HFF-Myc (cell line): ENCODE data around the gene CHAMP1.

Source experiments
- DNase-seq: peaks from one replicate; pipeline ENCODE4 v3.0.0-alpha.2; 2011; ENCODE audit warnings: low read depth; ENCODE audit errors: extremely low read depth
- H3K4me3 ChIP-seq: replicated peaks from 2 replicates; pipeline ENCODE4 v1.5.1; 2011; ENCODE audit warnings: low read depth, mild to moderate bottlenecking, control low read depth, low read length
- CTCF ChIP-seq: IDR thresholded peaks from 2 replicates; pipeline ENCODE4 v1.5.1; 2012; ENCODE audit warnings: mild to moderate bottlenecking, low read depth, low read length, control low read depth; ENCODE audit errors: missing control alignments

Gene CHAMP1

DNA sequence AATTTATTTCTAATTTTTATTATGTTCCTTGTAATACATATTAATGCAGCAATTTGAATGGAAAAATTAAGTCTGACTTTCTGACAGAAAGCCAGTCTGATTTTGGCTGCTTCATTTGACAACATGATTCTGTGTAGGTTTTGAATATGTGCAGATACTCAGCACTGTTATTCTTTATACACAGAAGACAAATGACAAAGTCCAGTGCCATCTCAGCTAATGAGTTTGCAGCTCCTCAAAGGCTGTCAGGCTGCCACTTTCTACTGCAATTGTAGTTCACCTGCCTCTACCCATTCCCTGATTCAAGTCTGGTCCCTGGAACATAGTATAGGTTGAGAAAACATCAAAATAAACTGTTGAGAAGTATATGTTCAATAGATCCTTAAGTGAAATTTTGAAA, 2.9 kb upstream of the CHAMP1 start:
- TF ChIP-seq CTCF: no peak
- no peak for DNase-seq

GRCh38 chr13:114311908-114312307, 2.4 kb upstream of the CHAMP1 start:
- no peak for DNase-seq
- H3K4me3 ChIP-seq: no peak overlapping the region
- TF ChIP-seq CTCF: no peak

More for the DNA sequence above, 2.9 kb upstream of the CHAMP1 start:
- no peak overlapping the region for H3K4me3 ChIP-seq

DNA sequence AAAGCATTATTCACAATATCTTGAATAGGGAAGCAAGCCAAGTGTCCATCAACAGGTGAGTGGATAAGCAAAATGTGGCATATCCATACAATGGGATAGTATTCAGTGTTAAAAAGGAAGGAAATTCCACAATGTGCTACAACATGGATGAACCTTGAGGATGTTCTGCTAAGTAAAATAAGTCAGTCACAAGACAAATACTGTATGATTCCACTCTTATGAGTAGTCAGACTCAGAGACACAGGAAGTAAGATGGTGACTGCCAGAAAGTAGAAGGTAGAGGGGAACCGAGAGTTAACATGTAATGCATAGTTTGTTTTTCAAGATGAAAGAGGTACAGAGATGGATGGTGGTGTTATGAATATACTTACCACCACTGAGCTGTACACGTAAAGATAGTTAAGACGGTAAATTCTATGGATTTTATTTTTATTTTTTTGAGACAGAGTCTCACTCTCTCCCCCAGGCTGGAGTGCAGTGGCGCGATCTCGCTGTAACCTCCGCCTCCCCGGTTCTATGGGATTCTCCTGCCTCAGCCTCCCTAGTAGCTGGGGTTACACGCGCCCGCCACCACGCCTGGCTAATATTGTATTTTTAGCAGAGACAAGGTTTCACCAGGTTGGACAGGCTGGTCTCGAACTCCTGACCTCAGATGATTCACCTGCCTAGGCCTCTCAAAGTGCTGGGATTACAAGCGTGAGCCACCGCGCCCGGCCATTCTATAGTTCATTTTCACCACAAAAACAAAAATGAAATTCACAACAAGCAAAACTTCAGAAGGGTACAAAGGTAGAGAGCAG, 1.0 kb upstream of the CHAMP1 start:
- DNase-seq: no peak
- TF ChIP-seq CTCF: no peak
- H3K4me3 ChIP-seq: peak overlapping the region; percentile 62

DNA sequence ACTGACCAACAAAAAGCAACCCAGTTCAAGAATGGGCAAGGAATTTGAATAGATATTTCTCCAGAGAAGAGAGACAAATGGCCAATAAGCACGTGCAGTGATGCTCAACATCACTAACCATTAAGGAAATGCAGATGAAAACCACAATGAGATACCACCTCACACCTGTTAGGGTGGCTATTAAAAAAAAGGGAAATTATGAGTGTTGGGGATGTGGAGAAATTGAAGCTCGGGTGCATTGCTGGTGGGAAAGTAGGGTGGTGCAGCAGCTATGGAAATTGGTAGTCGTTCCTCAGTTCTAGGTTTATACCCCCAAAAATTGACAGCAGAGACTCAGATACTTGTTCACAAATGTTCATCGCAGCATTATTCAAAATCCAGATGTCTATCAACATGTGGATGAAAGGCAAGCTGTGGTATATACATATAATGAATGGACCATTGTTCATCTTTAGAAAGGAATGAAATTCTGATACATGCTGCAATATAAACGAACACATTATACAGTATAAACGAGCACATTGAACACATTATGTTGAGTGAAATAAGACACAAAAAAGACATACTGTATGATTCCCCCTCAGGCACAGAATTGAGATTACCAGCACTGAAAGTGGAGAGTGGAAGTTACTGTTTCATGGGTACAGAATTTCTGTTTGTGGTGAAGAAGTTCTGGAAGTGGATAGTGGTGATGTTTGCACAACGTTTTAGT, 927 bp downstream of the CHAMP1 start:
- peak overlapping the region; percentile 62 for H3K4me3 ChIP-seq
- no peak for TF ChIP-seq CTCF
- DNase-seq: no peak

DNA sequence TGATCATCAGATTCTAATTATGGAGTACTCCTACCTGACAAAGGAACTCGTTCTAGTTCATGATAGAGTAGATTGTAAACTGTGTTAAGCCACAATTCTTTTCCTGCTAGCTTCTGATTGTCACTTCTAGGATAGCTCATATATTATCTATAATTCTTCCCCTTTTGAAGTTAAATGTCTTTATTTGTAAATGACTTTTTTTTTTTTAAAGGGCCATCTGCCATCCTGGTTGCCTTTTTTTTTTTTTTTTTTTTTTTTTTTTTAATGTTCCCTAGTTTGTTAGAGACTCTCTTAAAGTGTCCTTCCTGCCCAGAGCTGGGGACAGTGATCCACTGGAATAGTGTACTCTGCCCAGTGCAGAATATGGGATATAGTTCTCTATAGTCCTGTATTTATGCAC, 4.3 kb downstream of the CHAMP1 start:
- no peak overlapping the region for H3K4me3 ChIP-seq
- TF ChIP-seq CTCF: no peak
- no peak for DNase-seq

- no peak overlapping the region for H3K4me3 ChIP-seq
- TF ChIP-seq CTCF: no peak
- peak; percentile 85 for DNase-seq
Observed at GRCh38 chr13:114319441-114319913, 5.2 kb downstream of the CHAMP1 start.
